ENCODE data around the gene SDHAF2. TPM values are rescaled to one million over a fixed set of nuclear protein-coding genes. Genes with fewer than 3 reads are reported as not detected.

The SDHAF2 gene
- 33.7 and 52.7 TPM in 2 replicates for total RNA-seq

GRCh38 chr11:61429691-61430582 is at the start of gene SDHAF2, which contains the start of gene CPSF7:
Gene SDHAF2, plus strand, starts transcription at chr11:61430124. Its CDS starts 23 bp downstream, at chr11:61430147.
Gene CPSF7, minus strand, starts transcription at chr11:61429975. Its CDS starts 740 bp downstream, at chr11:61429235.

Other genes starting within 250 kb of the SDHAF2 start
- 0.50 and 2.0 TPM in 2 replicates for gene PGA3, start 226.6 kb upstream of the SDHAF2 start, total RNA-seq
- gene PGA4, start 207.8 kb upstream of the SDHAF2 start, total RNA-seq: 0.66 TPM in 1 of 2 replicates, not detected in the other
- gene PGA5, start 188.9 kb upstream of the SDHAF2 start, total RNA-seq: 0.29 and 0.50 TPM in 2 replicates
- 1.2 and 8.4 TPM in 2 replicates for gene VWCE, start 134.8 kb upstream of the SDHAF2 start, total RNA-seq
- 292 and 525 TPM in 2 replicates for gene DDB1, start 97.0 kb upstream of the SDHAF2 start, total RNA-seq
- gene TKFC, start 96.9 kb upstream of the SDHAF2 start, total RNA-seq: 33.5 and 37.1 TPM in 2 replicates
- 38.1 and 174 TPM in 2 replicates for gene CYB561A3, start 68.2 kb upstream of the SDHAF2 start, total RNA-seq
- gene TMEM138, start 67.8 kb upstream of the SDHAF2 start, total RNA-seq: 14.7 and 25.3 TPM in 2 replicates
- gene TMEM216, start 37.5 kb upstream of the SDHAF2 start, total RNA-seq: 7.6 and 11.8 TPM in 2 replicates
- gene CPSF7, start 149 bp upstream of the SDHAF2 start, total RNA-seq: 20.8 and 21.2 TPM in 2 replicates
- 0.17 TPM in 1 of 2 replicates, not detected in the other for gene LRRC10B, start 78.6 kb downstream of the SDHAF2 start, total RNA-seq
- 12.1 and 22.7 TPM in 2 replicates for gene SYT7, start 151.0 kb downstream of the SDHAF2 start, total RNA-seq

Measured in smooth muscle cell of trachea (primary cell).